Epidermal melanocyte (primary cell): Measurements from ENCODE around the gene PRR11.
"Not testable (repeated sequence)": the region's sequence is repeated elsewhere in the genome, so short reads cannot be mapped to it uniquely, and the experiment has no call there.

ENCODE experiments used
- DNase-seq: peaks from one replicate; pipeline ENCODE4 v3.0.0; 2011; ENCODE audit warnings: low spot score; ENCODE audit not compliant: insufficient read length

PRR11 gene

GRCh38 chr17:59151591-59151990 is 4.0 kb upstream of the PRR11 start:
- no peak for DNase-seq

GRCh38 chr17:59152925-59153324 is 2.6 kb upstream of the PRR11 start:
- no peak for DNase-seq

DNA sequence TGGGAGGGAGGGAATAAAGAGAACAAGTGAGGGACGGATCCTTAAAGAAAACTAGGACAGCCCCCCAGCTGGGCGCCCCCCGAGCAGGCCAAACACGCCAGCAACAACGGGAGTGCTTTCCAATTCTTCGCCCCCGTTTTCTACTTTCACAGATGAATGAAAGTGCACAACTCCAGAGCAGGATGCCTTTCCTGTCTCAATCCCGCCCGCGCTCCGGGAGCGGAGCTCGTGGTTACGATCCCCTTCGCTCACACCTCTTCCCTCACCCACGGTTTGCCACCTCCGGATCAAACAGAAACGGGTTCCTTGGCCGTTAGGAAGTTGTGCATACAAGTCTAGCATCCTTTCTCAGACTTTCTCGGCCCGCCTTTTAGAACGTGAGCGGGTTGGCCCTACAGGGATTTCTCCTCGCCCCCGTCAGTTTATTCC is 1.2 kb upstream of the PRR11 start:
- no peak for DNase-seq

GRCh38 chr17:59154721-59155438 is 666 bp upstream of the PRR11 start, which contains the start of gene SKA2:
Gene SKA2 (minus strand): TSS chr17:59155186. CDS start chr17:59155163, 23 bp downstream.
- DNase-seq = peak; percentile 76

GRCh38 chr17:59160157-59161025 is 4.8 kb downstream of the PRR11 start:
- no peak for DNase-seq

GRCh38 chr17:59161477-59161876 is 5.9 kb downstream of the PRR11 start:
- DNase-seq = no peak

- DNase-seq = peak; percentile 42
These were observed 10.4 kb downstream of the PRR11 start for GRCh38 chr17:59165933-59166342.

DNA sequence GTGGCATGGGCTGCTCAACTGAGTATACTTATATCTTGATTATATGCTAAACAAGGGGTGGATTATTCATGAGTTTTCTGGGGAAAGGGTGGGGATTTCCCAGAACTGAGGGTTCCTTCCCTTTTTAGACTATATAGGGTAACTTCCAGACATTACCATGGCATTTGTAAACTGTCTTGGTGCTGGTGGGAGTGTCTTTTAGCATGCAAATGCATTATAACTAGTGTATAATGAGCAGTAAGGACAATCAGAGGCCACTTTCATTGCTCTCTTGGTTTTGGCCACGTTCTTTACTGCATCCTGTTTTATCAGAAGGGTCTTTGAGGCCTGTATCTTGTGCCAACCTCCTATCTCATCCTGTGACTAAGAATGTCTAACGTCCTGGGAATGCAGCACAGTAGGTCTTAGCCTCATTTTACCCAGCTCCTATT is 12.0 kb downstream of the PRR11 start:
- DNase-seq = no peak

DNA sequence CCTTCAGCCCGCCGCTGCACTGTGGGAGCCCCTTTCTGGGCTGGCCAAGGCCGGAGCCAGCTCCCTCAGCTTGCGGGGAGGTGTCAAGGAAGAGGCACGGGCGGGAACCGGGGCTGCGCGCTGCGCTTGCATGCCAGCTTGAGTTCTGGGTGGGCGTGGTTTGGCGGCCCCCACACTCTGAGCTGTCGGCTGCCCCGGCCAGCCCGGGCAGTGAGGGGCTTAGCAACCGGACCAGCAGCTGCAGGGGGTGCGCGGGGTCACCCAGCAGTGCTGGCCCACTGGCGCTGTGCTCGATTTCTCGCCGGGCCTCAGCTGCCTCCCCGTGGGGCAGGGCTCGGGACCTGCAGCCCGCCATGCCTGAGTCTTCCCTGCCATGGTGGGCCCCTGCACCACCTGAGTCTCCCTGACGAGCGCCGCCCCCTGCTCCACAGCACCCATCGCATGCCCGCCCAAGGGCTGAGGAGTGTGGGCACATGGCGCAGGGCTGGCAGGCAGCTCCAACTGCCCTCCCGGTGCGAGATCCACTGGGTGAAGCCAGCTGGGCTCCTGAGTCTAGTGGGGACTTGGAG is 17.0 kb downstream of the PRR11 start:
- no peak for DNase-seq

GRCh38 chr17:59174671-59175070 is 19.1 kb downstream of the PRR11 start:
- DNase-seq = no peak

- DNase-seq = no peak
These were observed 19.5 kb downstream of the PRR11 start for GRCh38 chr17:59175076-59175475.

DNA sequence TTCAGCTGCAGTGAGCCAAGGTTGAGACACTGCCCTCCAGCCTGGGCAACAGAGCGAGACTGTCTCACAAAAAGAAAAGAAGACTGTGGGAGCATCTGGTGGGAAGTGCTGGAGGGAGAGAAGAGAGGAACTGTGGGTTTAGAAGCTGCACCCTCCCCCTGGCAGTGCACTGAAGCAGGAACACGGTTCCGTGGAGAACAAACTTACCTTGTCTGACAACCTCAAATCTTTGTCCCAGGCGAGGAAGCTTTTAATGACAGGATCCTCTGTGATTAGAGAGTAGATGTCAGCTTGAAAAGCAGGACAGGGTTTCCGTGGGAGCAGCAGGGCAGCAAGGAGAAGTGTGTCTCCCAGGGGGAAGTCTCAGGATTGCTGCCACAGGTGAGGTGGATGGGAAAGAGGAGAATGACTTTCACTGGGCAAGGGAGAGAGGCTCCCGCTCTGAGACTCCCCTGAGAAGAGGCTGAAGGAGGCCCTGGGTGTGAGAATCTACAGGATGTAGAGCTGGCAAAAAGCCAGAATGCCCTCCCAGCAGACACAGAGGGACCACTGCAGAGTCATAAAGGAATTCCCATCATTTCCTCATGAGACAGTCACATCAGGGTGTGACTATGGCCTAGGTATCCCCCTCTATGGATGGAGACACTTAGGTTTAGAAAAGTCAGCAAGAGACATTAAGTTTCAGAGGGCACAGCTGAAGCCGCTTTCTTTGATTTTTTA is 22.9 kb downstream of the PRR11 start:
- no peak for DNase-seq

DNA sequence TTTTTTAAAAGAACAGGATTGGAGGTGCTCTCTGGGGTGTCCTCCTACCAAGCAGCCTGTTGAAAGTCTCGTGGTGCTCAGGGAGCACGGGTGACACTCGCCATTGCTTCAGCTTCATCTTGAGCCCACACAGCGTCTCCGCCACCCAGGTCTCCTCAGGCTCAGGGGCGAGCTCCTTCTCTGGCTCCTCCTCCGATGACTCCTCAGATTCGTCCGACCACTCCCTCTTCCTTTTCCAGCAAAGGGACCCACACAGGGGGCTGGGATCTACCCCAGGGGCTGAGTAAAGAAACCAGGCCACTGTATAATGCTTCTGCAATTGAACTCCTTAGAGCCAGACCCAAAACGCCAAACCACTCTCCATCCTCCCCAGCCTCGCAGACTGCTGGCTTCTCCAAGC is 24.1 kb downstream of the PRR11 start:
- not testable (repeated sequence) for DNase-seq

DNA sequence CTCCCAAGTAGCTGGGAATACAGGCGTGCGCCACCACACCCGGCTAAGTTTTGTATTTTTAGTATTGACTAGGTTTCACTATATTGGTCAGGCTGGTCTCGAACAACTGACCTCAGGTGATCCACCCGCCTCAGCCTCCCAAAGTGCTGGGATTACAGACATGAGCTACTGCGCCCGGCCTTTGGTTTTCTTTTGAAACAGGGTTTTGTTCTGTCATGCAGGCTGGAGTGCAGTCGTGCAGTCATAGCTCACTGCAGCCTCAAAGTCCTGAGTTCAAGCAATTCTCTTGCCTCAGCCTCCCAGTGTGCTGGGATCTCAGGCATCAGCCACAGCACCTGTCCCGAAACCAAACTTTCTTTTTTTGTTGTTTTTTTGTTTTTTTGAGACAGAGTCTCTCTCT is 25.1 kb downstream of the PRR11 start:
- no peak for DNase-seq

DNA sequence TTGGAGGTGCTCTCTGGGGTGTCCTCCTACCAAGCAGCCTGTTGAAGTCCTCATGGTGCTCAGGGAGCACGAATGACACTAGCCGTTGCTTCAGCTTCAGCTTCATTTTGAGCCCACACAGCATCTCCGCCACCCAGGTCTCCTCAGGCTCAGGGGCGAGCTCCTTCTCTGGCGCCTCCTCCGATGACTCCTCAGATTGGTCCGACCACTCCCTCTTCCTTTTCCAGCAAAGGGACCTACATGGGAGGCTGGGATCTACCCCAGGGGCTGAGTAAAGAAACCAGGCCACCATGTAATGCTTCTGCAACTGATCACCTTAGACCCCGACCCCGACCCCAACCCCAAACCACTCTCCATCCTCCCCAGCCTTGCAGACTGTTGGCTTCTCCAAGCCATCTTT is 25.9 kb downstream of the PRR11 start:
- no peak for DNase-seq

GRCh38 chr17:59185997-59186396 is 30.5 kb downstream of the PRR11 start:
- no peak for DNase-seq

- no peak for DNase-seq
These were observed 31.3 kb downstream of the PRR11 start for GRCh38 chr17:59186850-59187249.

DNA sequence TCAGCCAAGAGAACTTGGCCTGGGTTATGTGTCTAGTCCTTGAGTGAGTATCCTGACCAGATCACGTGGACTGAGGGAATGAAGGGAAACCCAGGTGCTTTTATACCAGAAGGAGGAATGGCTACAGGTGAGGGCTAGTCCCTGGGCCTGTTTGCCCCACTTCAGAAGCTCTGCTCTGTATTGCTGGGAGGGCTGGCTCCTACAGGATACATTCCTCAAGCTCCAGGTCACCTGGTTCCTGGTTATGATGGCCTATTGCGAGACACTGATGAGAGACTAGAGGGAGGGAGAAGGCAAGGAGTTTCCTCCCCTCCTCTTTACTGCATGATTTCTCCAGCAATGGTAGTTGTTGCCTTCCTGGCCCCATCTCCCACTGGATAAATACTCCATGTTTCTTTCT is 35.3 kb downstream of the PRR11 start:
- DNase-seq = no peak

GRCh38 chr17:59193336-59193862 is 37.9 kb downstream of the PRR11 start:
- no peak for DNase-seq

DNA sequence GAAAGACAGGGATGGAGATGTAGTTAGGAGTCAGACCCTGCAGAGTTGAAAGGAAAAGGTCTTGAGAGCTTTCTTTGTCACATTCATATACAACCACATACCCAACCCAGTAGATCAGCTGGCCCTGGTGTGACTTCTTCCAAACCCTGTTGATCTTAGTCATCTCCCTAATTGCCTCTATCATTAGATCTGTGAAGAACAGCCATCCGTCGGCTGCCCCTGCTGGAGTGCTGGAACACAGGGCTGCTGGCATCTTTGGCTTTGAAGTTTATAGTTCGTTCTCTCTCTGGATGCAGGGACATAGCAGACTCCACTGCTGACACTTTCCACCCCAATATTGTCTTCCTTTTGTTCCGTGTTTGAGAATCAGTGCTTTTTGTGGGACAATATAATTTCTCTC is 43.9 kb downstream of the PRR11 start:
- DNase-seq = no peak

- DNase-seq = no peak
These were observed 46.8 kb downstream of the PRR11 start for GRCh38 chr17:59202320-59202719.
